Activated naive CD4-positive, alpha-beta T cell (primary cell): Measurements from ENCODE around the gene MEAF6.

ENCODE experiments used
- DNase-seq, 4 experiments: peaks; one replicate each; lab custom pipeline; 2025; lab: John Stamatoyannopoulos, UW

Gene MEAF6

DNA sequence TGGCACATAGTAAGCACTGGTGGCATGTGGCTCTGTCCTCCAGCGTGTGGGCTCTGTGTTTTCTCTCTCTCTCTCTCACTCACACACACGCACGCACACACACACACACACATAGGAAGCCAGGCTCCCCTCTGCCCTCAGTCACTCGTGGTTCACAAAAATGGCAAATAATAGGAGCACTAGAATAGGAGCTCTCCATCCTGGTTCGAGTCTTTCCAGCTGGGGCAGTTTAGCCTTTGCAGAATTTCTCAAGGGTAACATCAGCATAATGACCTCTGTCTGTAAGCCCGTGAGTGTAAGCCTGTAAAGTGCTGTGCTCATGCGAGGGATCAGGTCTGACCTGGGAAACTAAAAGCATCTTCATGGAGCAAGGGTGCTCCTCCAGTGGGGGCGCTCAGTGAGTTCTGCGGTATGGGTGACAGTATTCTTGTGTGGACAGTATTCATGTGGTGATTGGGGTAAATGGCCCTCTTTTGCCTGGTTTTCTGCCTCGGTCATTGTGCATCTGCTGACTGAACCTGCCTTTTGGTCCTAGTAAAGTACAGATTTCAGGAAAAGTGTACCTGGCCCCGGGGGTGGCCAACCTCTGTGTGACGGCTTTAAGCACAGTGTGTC is 41.0 kb downstream of the MEAF6 start:
- peak in 1 of 4 experiments; percentile 21 for DNase-seq

DNA sequence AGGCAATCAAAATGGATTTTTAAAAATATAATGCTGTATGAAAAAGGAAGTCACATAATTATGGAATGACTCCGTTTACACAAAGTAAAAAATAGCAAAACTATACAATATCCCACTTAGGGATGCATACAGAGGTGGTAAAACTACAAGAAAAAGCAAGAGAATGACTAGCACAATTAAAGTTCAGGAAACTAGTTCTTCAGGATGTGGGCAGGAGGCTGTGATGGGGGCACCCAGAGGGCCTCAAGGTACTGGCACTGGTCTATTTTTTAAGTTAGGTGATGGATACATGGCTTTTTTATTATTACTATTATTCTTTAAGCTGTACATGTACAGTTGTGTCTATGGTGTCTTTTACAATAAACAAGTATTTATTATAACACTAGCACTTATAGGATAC is 41.6 kb downstream of the MEAF6 start:
- DNase-seq: no peak

- DNase-seq: no peak
These were observed 42.3 kb downstream of the MEAF6 start for GRCh38 chr1:37472281-37472680.

DNA sequence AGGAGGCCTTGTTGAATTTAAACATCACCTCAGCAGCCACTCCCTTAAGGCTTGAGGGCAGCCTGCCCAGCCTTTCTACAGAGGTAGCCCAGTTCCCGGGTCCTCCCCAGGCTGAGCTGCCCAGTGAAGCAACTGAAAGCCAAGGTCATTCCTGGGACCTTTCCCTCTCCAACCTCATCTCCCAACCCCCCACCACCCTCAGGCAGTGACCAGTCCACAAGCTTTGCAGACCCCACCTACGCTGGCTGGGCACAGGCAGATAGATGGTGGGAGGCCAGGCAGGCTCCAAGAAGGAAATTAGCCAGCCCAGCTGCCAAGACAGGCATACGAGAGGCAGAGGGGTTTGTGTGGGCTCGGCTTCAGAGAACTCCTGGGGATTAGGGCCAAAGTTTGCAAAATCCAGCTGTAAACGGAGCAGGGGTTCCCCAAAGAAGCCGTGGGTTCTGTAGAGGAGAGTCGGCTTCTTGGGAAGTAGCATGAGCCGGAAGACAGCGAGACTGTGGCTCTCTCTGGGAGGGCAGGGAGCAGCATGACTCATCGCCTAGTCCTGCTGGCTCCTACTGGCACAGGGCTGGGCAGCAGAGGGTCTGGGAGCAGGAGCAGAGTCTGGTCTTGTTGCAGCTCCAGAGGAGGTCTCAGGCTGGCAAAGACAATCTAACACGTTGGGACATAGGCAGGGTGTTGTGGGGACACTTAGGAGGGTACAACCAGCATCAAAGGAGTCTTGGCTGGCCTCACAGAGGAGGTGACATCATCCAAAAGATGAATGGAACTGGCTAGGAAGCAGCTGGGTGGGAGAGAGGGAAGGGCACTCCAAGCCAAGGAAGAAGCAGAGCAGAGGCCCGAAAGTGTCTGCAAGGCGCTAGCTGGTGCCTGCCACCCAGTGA is 43.0 kb downstream of the MEAF6 start:
- DNase-seq: no peak

DNA sequence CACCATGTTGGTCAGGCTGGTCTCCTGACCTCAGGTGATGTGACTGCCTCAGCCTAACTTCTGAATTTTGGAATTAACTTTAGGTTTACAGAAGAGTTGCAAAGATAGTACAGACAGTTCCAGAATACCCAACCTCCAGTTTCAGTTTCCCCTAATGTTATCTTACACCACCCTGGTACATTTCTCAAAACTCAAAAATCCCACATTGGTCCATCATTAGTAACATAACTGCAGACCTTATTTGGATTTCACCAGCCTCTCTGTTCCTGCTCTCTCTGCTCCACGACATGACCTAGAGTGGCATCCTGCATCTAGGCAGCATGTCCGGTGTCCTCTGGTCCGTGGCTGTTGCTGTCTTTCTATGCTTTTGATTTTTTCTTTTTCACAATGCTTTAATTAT is 45.2 kb downstream of the MEAF6 start:
- DNase-seq: no peak

GRCh38 chr1:37468037-37468436 is 46.5 kb downstream of the MEAF6 start:
- no peak for DNase-seq

DNA sequence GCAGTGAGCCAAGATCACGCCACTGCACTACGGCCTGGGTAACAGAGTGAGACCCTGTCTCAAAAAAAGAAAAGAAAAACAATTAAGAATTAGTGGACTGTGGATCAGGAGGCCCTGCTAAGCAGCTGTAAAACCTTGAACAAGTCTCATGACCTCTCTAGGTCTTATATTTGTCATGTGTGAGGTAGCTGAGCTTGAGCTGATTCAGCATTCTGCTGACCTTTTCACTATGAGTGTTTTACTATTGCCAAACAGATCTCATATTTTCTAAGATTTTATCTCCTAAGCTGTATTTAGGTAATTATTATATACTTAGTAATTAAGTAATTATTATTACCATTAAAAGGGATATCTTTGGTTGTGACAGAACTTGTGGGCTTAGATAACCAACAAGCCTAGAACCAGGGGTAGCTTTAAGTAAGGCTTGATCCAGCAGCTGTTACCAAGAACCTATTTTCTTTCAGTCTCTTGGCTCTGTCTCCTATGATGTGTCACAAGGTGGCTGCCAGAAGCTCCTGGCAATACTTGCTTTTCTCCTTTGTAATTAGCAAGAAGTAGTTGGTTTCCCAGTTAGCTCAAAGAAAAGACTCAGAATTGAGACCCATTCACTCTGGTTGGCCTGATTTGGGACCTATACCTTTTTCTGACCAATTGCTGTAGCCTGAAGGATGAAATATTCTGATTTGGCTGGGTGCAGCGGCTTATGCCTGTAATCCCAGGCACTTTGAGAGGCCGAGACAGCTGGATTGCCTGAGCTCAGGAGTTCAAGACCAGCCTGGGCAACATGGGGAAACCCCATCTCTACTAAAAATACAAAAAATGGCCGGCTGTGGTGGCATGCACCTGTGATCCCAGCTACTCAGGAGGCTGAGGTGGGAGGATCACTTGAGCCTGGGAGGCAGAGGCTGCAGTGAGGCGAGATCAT is 48.7 kb downstream of the MEAF6 start:
- DNase-seq: no peak

DNA sequence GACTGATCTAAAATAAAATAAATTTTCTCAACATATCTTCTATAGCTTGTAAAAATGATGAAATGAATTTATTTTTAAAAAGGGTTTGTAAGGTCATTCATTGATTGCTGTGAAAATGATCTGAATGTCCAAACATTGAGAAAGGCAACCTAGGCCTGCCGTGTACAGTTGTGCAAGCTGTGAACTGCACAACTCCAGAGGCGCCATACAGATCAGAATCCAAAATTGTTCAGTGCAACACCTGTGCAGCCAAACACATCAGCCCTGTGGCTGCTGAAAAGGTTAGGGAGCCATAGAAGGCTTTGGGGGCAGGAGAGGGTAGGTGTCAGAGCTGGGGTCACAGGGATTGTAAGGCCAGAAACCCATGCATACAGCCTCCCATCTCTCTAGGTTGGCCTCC is 50.1 kb downstream of the MEAF6 start:
- no peak for DNase-seq

DNA sequence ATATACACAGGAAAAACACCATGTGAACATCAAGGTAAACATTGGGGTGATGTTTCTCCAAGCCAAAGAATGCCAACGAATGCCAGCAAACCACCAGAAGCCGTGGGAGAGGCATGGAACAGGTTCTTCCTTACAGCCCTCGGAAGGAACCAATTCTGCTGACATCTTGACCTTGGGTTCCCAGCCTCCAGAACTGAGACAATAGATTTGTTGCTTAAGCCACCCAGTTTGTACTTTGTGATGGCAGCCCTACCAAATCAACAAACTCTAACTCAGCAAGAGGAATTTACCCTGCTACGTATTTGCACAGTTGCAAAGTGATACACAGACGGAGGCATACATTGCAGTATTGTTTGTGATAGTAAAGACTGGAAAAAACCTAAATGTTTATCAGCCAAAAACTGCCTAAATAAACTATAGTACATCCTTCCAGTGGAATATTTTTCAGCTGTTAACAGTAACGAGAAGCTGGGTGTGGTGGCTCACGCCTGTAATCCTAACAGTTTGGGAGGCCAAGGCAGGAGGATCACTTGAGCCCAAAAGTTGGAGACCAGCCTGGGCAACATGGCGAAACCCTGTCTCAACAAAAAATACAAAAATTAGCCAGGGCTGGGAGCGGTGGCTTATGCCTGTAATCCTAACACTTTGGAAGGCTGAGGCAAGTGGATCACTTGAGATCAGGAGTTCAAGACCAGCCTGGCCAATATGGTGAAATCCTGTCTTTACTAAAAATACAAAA is 52.7 kb downstream of the MEAF6 start:
- DNase-seq: no peak

GRCh38 chr1:37458551-37458950 is 56.0 kb downstream of the MEAF6 start:
- DNase-seq: no peak

- DNase-seq: no peak
These were observed 58.0 kb downstream of the MEAF6 start for GRCh38 chr1:37456614-37457013.

- DNase-seq: no peak
These were observed 59.0 kb downstream of the MEAF6 start for GRCh38 chr1:37455516-37455915.

DNA sequence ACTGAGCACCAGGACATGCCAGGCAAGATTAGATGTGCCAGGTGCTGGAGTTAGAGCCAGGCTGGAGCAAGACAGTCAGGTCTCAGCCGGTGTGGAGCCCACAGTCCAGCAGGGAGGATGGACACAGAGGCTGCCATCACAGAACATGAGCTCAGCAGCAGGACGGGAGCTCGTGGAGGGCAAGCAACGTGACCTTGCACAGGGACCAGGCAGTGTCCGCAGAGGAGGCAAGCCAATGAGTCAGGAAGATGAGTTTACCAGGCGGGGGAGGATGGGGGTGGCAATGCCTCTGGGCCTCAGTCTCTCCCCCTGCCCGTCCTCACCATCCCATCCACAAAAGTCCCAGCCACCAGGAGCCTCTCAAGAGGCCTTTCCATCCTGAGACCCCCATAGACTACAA is 60.9 kb downstream of the MEAF6 start:
- no peak for DNase-seq

DNA sequence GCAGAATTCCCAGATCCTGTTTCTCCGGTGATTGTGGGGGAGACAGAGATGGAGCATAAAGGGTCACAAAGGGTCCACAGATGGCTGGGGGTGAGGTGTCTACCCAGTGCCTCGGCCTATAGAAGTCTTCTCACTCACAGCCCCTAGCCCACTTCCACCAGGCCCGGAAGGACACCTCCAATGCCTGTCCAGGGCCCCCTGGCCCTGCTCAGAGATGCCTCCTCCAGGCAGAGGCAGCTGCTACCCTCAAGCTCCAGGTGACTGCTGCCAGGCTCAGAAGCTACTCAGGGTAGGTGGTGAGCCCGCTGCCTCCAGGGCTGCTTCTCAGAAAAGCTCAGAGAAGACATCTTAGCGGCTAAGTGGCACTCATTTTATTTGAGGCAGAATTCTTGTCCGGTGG is 62.1 kb downstream of the MEAF6 start:
- DNase-seq: no peak

- DNase-seq: no peak
These were observed 64.6 kb downstream of the MEAF6 start for GRCh38 chr1:37449936-37450335.

GRCh38 chr1:37448691-37449417 is 65.7 kb downstream of the MEAF6 start:
- no peak for DNase-seq

GRCh38 chr1:37448185-37448584 is 66.4 kb downstream of the MEAF6 start:
- DNase-seq: no peak

GRCh38 chr1:37446874-37447273 is 67.7 kb downstream of the MEAF6 start:
- no peak for DNase-seq

DNA sequence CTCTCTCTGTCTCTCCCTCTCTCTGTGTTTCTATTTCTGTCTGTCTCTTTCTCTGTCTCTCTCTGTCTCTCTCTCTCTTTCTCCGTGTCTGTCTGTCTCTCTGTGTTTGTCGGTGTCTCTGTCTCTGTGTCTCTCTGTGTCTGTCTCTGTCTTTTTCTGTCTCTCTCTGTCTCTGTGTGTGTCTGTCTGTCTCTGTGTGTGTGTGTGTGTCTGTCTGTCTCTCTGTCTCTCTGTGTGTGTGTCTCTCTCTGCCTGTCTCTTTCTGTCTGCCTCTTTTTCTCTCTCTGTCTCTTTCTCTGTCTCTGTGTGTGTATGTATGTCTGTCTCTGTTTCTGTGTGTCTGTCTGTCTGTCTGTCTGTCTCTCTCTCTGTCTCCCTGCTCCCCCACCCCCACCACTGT is 71.9 kb downstream of the MEAF6 start:
- DNase-seq: no peak
